ENCODE measurements around the gene EPN3.

EPN3 gene

DNA sequence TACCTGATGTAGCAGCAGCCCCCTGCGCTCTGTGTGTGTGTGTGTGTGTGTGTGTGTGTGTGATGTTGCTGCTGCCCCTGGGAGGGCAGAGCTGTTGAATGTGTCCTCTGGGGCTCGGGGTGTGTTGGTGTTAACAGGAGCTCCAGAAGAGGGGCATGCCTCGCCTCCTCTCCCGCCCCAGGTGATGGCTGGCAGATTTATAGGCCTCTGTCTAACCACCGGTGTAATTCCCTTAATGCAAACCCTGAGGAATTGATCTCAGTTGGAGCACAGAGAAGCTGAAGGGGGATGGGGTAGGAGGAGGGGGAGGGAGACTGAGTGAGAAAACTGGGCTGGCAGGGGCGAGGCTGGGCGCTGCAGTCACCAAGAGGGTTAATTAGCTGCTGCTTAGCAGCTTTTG is 38.0 kb downstream of the EPN3 start:
- DNase-seq = no peak

DNA sequence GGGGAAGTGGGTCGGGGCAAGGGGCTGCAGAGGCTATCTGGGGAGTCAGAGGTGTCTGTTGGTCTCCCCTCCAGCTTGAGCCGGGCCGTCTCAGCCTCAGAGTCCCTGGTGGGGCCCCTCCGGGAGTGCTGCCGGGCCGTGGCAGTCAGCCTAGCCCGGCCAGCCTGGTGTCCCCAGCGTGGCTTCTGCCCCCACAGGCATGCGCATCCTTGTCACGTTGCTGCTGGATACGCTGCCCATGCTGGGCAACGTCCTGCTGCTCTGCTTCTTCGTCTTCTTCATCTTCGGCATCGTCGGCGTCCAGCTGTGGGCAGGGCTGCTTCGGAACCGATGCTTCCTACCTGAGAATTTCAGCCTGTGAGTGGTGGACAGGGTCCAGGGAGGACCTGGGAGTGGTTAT is 39.1 kb downstream of the EPN3 start:
- no peak for DNase-seq

DNA sequence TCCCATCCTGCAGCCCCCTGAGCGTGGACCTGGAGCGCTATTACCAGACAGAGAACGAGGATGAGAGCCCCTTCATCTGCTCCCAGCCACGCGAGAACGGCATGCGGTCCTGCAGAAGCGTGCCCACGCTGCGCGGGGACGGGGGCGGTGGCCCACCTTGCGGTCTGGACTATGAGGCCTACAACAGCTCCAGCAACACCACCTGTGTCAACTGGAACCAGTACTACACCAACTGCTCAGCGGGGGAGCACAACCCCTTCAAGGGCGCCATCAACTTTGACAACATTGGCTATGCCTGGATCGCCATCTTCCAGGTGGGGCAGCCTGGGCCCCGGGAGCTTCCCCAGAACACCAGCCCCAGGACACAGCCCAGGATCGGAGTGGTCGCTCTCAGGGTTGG is 40.0 kb downstream of the EPN3 start:
- no peak for DNase-seq

DNA sequence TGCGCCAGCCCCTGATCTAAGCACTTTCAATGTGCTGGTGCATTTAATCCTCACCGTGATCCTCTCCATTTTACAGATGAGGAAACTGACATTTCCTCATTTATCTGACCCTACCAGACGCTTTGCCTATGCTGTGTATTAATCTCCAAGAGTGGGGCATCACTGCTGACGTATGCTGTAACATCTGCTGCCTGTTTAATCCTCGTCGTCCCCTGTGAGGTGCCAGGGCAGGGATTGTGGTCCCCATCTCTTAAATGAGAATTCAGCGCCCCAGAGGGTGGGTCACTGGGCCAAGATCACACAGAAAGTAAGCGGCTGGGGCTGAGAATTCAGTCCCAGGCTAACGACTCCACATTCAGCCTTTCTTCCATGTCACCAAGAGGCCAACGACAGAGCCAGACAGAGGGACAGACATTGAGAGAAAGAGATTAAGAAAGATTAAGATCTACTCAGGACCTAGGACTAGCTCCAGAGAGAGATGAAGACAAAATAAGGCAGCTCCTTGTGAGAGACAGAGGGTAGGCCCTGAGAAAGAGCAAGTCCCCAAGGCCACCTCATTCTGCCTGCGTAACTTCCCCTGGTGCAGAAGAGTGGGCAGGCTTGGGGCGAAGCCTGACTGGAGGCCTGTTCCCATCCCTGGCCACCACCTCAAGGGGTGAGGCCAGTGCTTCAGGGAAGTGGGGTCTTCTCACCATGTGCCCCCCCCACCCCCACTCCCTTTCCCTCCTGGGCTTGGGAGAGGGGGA is 41.5 kb downstream of the EPN3 start:
- DNase-seq = no peak

DNA sequence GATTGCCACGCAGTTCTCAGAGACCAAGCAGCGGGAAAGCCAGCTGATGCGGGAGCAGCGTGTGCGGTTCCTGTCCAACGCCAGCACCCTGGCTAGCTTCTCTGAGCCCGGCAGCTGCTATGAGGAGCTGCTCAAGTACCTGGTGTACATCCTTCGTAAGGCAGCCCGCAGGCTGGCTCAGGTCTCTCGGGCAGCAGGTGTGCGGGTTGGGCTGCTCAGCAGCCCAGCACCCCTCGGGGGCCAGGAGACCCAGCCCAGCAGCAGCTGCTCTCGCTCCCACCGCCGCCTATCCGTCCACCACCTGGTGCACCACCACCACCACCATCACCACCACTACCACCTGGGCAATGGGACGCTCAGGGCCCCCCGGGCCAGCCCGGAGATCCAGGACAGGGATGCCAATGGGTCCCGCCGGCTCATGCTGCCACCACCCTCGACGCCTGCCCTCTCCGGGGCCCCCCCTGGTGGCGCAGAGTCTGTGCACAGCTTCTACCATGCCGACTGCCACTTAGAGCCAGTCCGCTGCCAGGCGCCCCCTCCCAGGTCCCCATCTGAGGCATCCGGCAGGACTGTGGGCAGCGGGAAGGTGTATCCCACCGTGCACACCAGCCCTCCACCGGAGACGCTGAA is 43.2 kb downstream of the EPN3 start:
- DNase-seq = peak in 1 of 2 experiments; percentile 7

DNA sequence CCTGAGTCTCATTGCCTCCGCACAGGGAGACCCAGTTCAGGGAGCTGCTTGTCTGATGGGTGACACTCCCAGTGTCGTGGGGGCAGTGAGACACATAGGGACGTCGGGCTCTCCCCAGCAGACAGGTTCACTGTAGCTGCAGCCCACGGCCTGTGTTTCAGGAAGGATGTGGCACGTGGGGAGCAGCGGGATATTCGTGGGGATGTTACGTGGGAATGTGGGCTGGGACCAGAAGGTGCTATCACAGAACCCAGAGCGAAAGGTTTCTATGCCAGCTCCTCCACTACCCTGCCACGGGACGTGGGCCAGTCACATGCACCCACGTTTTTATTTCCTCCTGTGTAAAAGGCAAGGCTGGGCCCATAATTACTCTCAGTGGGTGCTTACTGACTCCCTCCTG is 44.3 kb downstream of the EPN3 start:
- DNase-seq = no peak

DNA sequence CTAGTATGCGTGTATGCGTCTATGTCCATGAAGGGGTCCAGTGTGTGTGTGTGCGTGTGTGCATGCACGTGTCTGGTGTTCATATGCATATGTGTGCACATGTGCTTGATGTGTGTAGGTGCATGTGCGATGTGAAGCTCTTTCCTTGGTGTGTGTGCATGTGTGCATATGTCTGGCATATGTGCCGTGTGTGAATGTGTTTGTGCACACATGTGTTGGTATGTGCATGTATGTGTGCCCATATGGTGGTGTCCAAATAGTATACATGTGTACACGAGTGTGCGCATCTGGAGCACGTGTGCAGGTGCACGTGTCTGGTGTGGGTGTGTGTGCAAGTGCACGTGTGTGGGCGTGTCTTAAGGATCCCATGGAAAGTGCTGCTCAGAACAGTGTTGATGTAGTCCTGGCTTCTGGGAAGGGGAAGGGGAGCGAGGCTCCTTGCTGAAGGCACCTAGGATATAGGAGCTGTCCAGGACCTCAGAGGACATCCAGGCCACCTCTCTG is 45.0 kb downstream of the EPN3 start:
- no peak for DNase-seq

DNA sequence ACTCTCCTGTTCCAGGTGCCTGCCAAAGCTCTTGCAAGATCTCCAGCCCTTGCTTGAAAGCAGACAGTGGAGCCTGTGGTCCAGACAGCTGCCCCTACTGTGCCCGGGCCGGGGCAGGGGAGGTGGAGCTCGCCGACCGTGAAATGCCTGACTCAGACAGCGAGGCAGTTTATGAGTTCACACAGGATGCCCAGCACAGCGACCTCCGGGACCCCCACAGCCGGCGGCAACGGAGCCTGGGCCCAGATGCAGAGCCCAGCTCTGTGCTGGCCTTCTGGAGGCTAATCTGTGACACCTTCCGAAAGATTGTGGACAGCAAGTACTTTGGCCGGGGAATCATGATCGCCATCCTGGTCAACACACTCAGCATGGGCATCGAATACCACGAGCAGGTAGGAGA is 45.6 kb downstream of the EPN3 start:
- DNase-seq = no peak

DNA sequence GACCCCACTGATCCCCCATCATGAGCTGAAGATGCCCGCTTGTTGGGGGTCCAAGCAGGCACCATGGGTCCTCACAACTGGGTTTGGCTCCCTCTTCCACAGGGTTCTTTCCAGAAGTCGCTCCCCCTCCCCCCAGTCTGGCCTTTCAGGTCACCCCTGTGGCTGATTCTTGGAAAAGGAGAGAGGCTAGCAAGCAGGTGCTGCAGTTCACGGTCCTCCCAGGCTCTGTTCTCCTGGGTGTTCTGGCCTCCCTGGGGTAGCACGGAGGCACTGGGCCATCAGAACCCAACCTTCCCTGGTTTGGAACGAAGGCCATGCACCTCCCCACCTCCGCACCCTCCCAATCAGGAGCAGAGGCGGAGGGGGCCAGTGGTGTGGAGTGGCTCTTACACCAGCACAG is 46.9 kb downstream of the EPN3 start:
- no peak for DNase-seq

DNA sequence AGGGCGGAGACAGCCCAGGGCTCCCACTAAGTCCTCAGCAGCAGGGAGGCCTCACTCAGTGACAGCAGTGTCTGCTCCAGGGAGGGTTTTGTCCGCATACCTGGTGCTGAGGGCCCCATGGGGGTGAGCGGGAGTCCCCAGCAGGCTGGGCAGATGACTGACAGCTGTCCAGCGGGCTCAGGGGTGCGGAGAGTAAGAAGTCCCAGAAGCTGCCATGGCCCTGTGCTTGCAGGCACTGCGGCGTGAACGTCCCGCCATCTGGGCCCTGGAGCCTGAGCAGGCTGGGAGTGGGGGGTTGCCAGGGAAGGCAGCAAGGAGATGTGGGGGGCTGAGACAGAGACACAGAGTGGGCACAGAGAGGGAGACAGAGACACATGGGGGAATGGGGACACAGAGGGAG is 48.1 kb downstream of the EPN3 start:
- no peak for DNase-seq

DNA sequence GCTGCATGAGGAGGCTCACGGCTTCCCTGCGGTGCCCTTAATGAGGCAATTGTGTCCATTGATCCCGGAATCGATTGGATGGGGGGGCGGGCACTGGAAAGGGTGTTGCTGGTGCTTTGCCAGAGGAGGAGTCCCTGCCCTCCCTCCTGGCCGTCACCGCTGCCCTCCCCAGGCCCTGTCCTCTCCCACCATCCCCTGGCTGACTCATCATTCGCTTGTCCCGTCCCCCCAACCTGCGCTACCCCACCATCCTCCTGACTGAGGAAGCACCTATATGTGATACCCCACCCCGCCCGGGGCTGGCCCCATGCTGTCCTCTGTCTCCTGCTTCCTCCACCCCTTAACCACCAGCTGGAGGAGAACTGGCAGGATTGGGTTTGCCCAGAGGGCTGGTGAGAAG is 48.8 kb downstream of the EPN3 start:
- no peak for DNase-seq

DNA sequence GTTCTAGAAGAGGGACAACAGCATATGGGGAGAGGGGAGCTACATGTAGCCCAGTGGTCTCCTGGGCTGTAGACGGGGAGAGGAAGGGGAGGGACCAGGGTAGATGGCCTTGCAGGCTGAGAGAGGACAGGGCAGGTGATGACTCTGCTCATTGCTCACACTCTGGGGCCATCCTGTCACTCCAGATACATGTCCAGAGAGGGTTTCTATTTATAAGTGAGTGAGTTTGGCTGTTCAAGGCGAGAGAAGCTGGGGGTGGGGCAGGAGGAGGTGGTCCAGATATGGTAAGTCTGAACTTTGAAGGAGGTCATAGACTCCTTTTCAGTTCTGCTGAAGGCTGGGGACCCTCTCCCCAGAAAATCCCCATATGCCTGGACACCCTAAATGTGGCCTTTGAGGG is 50.2 kb downstream of the EPN3 start:
- no peak for DNase-seq

DNA sequence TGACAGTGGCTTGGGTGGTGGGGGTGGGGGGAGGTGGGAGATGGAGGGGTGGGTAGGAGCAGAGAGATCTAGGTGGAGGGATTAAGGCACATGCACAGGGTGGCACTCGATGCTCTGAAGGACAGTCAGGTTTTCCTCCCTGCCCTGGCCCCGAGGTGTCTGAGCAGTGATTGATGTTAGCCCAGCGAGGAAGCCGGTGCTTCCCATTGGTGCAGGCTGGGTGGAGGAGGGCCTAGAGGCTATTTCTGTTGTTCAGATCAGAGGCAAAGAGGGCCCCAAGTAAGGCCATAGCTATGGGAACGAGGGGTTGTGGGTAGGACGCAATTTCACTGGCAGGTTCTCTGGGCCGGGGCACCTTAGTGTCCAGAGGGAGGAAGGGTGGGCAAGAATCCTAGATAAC is 51.1 kb downstream of the EPN3 start:
- no peak for DNase-seq

DNA sequence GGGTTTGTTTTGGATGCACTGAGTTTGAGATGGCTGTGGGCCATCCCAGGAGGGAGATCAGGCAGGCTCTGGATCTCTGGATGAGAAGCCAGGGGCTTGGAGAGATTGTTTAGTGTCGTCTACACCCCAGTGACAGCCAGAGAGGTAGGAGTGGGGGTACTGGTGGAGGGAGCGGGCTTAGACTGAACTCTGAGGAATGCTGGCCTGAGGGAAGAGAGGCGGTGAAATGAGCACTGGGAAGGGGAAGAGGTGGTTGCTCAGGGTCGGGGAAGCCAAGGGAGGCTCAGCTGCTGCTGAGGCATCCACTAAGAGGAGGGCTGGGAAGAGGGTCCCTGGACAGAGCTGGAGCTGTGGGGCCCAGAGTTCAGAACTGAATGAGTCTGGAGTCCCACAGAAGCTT is 51.6 kb downstream of the EPN3 start:
- DNase-seq = no peak

DNA sequence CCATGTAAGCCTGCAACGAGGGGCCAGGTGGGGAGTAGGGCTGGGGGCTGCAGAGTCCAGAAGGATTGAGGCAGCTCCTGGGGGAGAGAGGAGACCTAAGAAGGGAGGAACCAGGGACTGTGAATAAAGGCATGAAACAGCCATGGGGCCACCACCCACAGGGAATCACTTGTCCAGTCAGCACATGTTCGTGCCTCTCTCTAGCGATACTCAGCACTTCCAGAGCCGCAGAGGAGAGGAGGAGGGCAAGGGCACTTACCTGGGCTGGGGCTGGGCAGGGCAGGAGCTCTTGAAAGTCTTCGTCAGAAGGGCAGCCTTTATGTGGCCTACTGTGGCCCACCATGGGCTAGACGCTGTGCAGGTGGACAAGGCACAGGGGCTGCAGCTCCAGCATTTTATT is 52.2 kb downstream of the EPN3 start:
- no peak for DNase-seq

DNA sequence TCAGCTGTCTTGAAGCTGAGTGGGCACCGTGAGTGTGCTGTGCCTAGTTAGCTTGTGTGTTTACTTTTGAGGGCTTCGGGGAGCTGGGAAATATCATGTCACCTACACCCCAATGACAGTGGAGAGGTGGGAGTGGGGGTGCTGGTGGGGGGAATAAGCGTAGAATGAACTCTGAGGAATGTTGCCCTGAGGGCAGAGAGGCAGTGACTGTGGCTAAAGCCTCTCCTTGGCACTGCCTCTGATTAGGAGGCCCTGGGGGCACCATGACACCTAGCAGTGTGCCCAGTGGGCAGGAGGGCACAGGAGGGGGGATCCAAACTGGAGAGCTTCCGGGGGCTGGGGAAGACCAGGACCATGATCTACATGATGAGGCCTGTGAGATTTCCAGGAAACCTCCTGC is 52.8 kb downstream of the EPN3 start:
- no peak for DNase-seq

DNA sequence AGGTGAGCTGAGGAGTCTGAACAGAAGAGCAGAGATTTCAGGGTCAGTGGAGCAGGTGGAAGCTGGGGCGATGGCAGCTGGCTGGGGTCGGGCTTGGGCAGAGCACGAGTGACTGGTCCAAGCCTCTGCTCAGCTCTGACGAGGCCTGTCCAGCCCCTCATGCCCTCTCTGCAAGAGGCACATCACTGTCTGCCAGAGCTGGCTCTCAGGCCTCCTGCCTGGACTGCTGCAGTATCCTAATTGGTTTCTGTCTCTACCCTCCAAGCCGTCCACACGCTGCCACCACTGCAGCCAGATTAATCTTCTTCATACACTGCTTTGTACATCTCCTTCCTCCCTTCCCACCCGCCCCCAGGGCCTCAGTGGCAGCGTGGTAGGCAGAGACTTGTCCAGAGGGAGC is 53.4 kb downstream of the EPN3 start:
- DNase-seq = no peak

DNA sequence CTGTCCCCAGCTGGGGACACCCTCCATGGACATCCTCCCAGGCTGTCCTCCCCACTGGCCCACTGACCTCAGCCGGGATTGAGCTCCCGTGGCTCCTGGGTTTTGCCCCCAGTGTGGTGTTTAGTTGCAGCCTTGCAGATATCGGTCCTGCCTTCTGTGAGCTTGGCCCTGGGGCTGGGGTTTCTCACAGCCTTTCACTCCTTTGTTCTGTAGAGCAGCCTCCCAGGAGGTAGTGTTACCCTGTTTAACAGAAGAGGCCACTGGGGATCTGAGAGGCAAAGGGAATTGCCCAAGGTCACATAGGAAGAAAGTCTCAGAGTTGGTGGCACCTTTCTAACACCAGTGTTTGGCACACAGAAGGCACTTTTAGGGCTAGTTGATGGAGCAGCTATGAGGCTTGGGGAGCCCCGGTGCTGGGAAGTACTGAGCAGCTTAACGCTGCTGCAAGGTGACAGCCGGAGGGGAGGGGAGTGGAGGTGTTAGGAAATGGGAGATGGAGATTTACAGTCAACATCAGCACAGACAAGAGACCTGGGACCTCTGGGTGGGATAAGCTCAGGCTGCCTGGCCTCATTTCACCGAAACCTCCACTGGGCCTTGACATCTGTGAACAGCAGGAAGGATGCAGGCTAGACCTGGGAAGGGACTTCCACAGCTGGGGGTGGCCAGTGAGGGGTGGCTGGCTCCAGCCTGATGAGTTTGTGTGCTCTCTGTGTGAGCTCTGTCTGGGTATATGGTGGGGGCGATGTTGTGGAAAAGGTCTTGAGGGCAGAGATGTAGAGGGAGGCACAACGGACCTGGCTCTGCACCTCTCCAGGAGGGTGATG is 54.1 kb downstream of the EPN3 start:
- no peak for DNase-seq

DNA sequence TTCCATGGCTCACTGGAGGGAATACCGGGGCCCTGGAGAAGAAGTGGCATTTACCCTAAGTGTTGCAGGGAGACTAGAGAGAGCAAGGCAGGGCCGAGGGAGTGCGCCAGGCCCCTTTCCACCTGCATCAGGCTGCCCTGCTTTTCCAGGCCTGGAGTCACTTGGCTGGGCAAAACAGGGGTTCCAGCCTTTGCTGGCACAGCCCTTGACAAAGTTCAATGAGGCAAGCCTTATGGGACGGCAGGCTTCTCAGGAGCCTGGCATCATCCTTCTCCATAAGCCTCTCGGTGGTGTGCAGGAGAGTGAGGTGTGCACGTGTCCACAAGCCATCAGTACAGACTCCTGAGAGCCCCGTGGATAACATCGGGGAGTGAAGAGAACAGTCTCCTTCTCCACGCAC is 55.0 kb downstream of the EPN3 start:
- no peak for DNase-seq

DNA sequence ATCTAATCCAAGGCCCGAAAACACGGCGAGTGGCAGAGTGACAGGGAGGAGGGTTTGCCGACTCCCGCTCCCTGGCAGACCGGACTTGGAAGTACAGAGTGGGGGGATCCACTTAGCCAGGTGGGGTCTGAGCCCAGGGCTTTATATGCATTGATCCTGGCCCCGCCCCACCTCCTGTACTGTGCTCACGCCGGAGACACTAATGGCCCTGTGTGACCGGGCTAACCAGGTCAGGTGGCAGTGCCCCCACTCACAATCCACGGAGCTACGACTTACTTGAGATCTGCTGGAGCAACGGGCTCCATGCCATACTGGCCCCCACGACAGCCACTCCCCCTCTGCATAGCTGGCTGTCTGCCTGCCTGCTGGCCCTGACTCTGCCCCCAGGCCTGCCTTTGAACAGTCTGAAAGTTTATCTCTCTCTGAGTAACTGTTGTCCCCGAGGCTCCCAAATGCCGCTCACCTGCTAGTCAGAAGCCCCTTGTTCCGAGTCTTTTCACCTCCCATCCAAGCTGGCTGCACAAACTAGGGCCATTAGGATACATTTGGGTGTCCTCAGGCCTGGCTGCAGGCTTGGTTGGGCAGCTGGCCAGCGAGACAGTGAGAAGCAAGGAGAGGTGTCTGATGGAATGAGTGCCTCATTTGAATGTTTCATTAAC is 56.0 kb downstream of the EPN3 start:
- no peak for DNase-seq

DNA sequence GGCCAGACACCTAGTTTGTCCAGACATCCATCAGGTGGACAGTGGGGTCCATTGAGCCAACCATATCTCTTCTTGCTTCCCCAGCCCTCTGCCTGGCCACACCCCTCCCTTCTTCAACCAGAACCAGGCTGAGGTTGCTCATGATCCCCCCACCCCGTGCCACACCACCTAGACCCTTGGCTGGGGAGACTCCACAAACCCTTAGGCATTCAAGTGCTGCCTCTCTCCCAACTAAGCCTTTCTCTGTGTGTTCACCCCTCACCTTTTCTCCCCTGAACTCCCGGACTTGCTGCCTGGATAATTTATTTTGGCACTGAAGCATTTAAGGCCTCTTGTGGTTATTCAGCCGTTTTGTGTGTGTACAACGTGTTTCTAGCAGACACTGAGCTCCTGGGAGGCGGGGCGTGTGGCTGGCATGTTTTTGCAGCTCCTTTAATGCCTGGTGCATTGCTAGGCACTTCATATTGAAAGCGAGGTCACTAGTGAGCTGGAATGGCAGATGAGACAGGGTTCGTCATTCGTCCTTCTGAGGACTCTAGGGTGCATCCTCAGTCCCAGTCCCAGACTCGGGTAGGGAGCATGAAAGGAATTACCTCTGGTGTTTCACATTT is 56.7 kb downstream of the EPN3 start:
- DNase-seq = no peak

DNA sequence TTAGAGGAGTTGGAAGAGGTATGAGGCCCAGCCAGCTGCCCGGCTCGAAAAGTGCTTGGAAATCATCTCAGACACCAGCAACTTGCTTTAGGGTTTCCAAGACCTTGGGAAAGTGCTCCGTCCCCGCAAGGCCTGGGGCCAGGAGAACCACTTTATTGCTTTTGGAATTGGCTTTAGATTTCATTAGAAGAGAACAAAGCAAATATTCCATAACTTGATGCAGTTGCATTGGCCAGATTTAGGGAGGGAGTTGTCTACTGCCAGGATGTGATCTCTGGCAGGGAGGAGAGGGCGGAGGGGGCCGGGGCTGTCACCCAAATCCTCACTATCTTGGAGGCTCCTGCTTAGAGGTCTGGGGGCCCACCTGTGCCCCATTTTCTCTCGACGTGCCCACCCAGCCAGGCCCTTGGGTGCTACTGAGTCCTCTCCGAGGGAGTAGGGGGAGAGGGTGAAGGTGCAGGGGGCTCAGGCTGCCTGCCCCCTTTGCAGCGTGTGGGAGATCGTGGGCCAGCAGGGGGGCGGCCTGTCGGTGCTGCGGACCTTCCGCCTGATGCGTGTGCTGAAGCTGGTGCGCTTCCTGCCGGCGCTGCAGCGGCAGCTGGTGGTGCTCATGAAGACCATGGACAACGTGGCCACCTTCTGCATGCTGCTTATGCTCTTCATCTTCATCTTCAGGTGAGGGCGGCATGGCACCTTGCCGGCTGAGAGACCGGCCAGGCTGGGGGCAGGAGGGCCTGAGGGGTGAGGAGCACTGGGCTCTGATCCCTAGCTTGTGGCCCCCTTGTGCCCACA is 58.6 kb downstream of the EPN3 start:
- no peak for DNase-seq

Data from stimulated activated CD4-positive, alpha-beta T cell treated with anti-CD3 and anti-CD28 coated beads, Interleukin-4, amount 100 ng/mL, for 4 hours (primary cell).